NT2/D1 (cell line): ENCODE data around the gene ST6GALNAC4.
"Not testable (repeated sequence)": the region's sequence is repeated elsewhere in the genome, so short reads cannot be mapped to it uniquely, and the experiment has no call there.

Source experiments
- DNase-seq: peaks from one replicate; pipeline ENCODE4 v3.0.0-alpha.2; 2011; ENCODE audit warnings: low read depth, low spot score
- H3K27me3 ChIP-seq: 2 replicates; pipeline ENCODE4 v1.6.0; 2011; ENCODE audit warnings: mild to moderate bottlenecking; ENCODE audit not compliant: insufficient read length, insufficient read depth
- H3K36me3 ChIP-seq: 2 replicates; pipeline ENCODE4 v1.6.1; 2011; ENCODE audit warnings: mild to moderate bottlenecking, low read length, mixed read lengths; ENCODE audit not compliant: insufficient read depth, insufficient read length
- H3K4me1 ChIP-seq: 2 replicates; pipeline ENCODE4 v1.5.1; 2011; ENCODE audit not compliant: insufficient read depth, insufficient read length
- H3K4me3 ChIP-seq: 2 replicates; pipeline ENCODE4 v1.5.1; 2011; ENCODE audit warnings: low read depth; ENCODE audit not compliant: insufficient read length
- H3K9ac ChIP-seq: 2 replicates; pipeline ENCODE4 v1.6.0; 2011; ENCODE audit warnings: low read depth; ENCODE audit not compliant: insufficient read length
- H3K9me3 ChIP-seq: 2 replicates; pipeline ENCODE4 v1.5.1; 2011; ENCODE audit warnings: mild to moderate bottlenecking, low read length; ENCODE audit not compliant: insufficient read depth
- SUZ12 ChIP-seq: IDR thresholded peaks from 2 replicates; pipeline ENCODE4 v1.6.1; 2011; ENCODE audit not compliant: insufficient read length, insufficient read depth; ENCODE audit errors: extremely low read depth
- YY1 ChIP-seq: IDR thresholded peaks from 2 replicates; pipeline ENCODE4 v1.6.1; 2011; ENCODE audit not compliant: insufficient read length, insufficient read depth
- ZNF274 ChIP-seq: IDR thresholded peaks from 2 replicates; pipeline ENCODE4 v1.6.1; 2011; ENCODE audit warnings: mild to moderate bottlenecking, low read depth, low read length

Gene ST6GALNAC4

GRCh38 chr9:127887792-127888191 lies 29.0 kb downstream of the ST6GALNAC4 start:
- TF ChIP-seq ZNF274, result no peak
- no peak for TF ChIP-seq SUZ12
- H3K36me3 ChIP-seq, result peaks cover 35% of the 10 kb centered on the region
- no peak overlapping the region for H3K4me3 ChIP-seq
- no peaks in the 10 kb centered on the region for H3K27me3 ChIP-seq
- peaks cover 8% of the 10 kb centered on the region for H3K9me3 ChIP-seq
- no peak for DNase-seq
- peaks cover 19% of the 10 kb centered on the region for H3K4me1 ChIP-seq
- H3K9ac ChIP-seq, result no peak overlapping the region

- TF ChIP-seq SUZ12, result no peak
- TF ChIP-seq YY1, result no peak
- TF ChIP-seq ZNF274, result no peak
- H3K9me3 ChIP-seq, result no peaks in the 10 kb centered on the region
- no peaks in the 10 kb centered on the region for H3K27me3 ChIP-seq
- no peak for DNase-seq
- peaks cover 19% of the 10 kb centered on the region for H3K4me1 ChIP-seq
- peaks cover 30% of the 10 kb centered on the region for H3K36me3 ChIP-seq
- no peak overlapping the region for H3K4me3 ChIP-seq
- no peak overlapping the region for H3K9ac ChIP-seq
Observed at GRCh38 chr9:127886401-127886972, 30.4 kb downstream of the ST6GALNAC4 start.

GRCh38 chr9:127885508-127886281 lies 31.1 kb downstream of the ST6GALNAC4 start:
- H3K4me1 ChIP-seq, result peaks cover 19% of the 10 kb centered on the region
- no peak overlapping the region for H3K4me3 ChIP-seq
- H3K36me3 ChIP-seq, result peaks cover 26% of the 10 kb centered on the region
- TF ChIP-seq ZNF274, result no peak
- TF ChIP-seq YY1, result no peak
- no peak for TF ChIP-seq SUZ12
- H3K9ac ChIP-seq, result peak overlapping the region; percentile 26
- DNase-seq, result no peak
- no peaks in the 10 kb centered on the region for H3K9me3 ChIP-seq
- H3K27me3 ChIP-seq, result no peaks in the 10 kb centered on the region

DNA sequence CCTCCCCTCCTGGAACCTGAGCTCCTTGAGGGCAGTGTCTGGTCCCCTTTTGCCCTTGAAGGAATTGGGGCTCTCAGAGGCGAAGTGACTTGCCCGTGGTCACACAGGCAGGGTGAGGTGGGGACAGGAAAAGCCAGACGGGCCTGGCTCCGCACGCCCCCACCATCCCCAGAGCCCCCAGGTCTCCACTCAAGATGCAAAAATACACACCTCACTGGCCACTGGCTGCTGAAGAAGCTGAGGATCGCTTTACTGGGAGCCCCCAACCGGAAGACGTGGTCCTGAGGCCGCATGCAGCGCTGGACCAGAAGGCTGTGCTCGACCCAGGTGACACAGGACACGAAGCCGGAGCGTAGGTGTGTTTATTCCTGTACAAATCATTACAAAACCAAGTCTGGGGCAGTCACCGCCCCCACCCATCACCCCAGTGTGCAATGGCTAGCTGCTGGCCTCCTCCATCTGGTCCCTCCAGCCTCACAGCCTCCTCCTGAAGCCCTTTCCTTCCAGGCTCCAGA lies 31.8 kb downstream of the ST6GALNAC4 start:
- no peaks in the 10 kb centered on the region for H3K27me3 ChIP-seq
- H3K9ac ChIP-seq, result peak overlapping the region; percentile 26
- no peak for DNase-seq
- peaks cover 19% of the 10 kb centered on the region for H3K36me3 ChIP-seq
- peaks cover 19% of the 10 kb centered on the region for H3K4me1 ChIP-seq
- no peak overlapping the region for H3K4me3 ChIP-seq
- TF ChIP-seq YY1 (no peak), SUZ12 (no peak), ZNF274 (no peak)
- no peaks in the 10 kb centered on the region for H3K9me3 ChIP-seq

GRCh38 chr9:127884427-127884911 lies 32.4 kb downstream of the ST6GALNAC4 start:
- H3K9me3 ChIP-seq, result no peaks in the 10 kb centered on the region
- H3K9ac ChIP-seq, result peak overlapping the region; percentile 6
- TF ChIP-seq ZNF274, result no peak
- no peak for TF ChIP-seq SUZ12
- no peak for TF ChIP-seq YY1
- H3K36me3 ChIP-seq, result peaks cover 16% of the 10 kb centered on the region
- DNase-seq, result no peak
- no peaks in the 10 kb centered on the region for H3K27me3 ChIP-seq
- H3K4me3 ChIP-seq, result no peak overlapping the region
- peaks cover 19% of the 10 kb centered on the region for H3K4me1 ChIP-seq

DNA sequence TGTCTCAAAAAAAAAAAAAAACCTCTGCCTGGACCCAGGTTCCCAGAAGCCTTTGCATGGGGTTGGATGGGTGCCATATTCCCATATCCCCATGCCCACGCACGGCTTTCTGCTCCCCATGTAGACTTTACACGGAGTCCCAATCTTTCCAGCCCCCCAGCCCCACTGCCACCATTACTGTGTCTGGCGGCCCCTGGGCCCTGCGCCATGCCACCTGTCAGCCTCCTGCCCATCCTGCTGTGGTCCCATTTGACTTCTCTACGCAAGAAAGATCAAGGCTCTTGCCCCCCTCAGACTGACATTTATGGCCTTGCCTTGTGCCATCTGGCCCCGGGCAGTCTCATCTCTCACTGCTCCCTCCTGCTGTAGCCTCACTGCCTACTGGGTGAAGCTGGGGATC lies 32.9 kb downstream of the ST6GALNAC4 start:
- peaks cover 19% of the 10 kb centered on the region for H3K4me1 ChIP-seq
- no peak overlapping the region for H3K4me3 ChIP-seq
- no peak for DNase-seq
- H3K9ac ChIP-seq, result peak overlapping the region; percentile 5
- peaks cover 16% of the 10 kb centered on the region for H3K36me3 ChIP-seq
- no peaks in the 10 kb centered on the region for H3K9me3 ChIP-seq
- TF ChIP-seq YY1 (no peak), ZNF274 (no peak), SUZ12 (no peak)
- H3K27me3 ChIP-seq, result no peaks in the 10 kb centered on the region

DNA sequence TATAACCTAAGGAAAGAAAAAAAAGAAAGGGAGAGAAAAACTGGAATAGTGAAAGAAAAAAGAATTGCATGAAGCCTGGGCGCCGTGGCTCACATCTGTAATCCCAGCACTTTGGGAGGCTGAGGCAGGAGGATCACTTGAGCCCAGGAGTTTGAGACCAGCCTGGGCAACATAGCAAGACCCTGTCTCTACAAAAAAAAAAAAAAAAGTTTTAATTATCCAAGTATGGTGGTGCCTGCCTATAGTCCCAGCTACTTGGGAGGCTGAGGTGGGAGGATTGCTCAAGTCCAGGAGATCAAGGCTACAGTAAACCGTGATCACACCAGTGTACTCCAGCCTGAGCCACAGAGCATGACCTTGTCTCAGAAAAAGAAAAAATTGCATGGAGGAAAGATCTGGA lies 35.1 kb downstream of the ST6GALNAC4 start:
- H3K4me1 ChIP-seq, result peaks cover 29% of the 10 kb centered on the region
- H3K9ac ChIP-seq, result not testable (repeated sequence)

More for the DNA sequence above, 35.1 kb downstream of the ST6GALNAC4 start:
- H3K4me3 ChIP-seq, DNase-seq, H3K27me3 ChIP-seq, H3K36me3 ChIP-seq, H3K9me3 ChIP-seq: not testable (repeated sequence)
